ENCODE results near the gene SLC49A3.

SLC49A3 gene

DNA sequence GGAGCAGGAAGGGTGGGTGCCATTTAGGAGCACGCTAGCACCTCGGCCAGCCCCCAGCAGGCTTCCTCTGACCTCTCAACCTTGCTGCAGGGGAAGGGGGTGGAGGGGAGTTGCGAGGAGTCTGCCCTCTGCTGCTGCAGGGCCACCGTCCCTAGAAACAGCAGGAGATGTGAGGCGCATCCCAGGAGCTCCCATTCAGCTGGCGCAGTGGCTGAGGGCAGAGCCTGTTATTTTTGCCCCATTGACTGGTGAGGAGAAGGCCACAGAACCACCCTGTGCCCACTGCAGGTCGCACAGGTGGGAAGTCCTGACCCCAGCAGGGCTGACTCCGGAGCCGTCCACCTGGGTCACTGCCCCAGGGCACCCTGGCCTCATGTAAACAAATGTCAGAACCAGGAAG is 55.5 kb downstream of the SLC49A3 start:
- DNase-seq (ENCODE audit: low spot score) = no peak

DNA sequence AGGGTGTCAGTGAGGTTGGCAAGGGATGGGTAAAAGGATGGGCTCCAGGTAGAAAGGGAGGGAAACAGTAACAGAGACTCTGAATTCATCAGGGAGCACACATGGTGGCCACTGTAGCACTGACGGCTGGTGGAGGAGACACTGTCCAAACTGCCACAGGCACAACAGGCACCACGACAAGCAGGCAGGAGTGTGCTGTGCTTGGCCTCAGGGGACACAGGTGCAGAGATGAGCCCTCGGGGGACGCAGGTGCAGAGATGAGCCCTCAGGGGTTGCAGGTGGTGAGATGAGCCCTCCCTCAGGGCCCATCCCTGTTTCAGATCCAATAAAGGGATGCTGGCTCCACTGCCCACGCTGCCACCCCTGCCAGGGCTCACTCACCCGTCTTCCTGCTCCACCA is 56.0 kb downstream of the SLC49A3 start:
- DNase-seq (ENCODE audit: low spot score) = peak; percentile 47

GRCh38 chr4:632196-632790 is 56.7 kb downstream of the SLC49A3 start:
- no peak for DNase-seq (ENCODE audit: low spot score)

All from germinal center (tissue), 1 donor.